Left ventricle myocardium superior (tissue), 1 donor: Measurements from ENCODE around the gene CCDC144A. TPM values are rescaled to one million over a fixed set of nuclear protein-coding genes. Genes with fewer than 3 reads are reported as not detected.
"Not testable (repeated sequence)": the region's sequence is repeated elsewhere in the genome, so short reads cannot be mapped to it uniquely, and the experiment has no call there.

Experiments used
- ATAC-seq: fragments of 200-7000 bp; cut with Tn5 transposase; one replicate; pipeline ENCODE4 v1.9.1; 2020; ENCODE audit warnings: mild to moderate bottlenecking, moderate library complexity
- DNase-seq: peaks from one replicate; pipeline ENCODE4 v3.0.0-alpha.2; 2020
- intact Hi-C: fragments of 100-400 bp; cut with micrococcal nuclease; formaldehyde crosslinking; loops from one replicate; pipeline ENCODE4 v1.11.0; 2022
- total RNA-seq: library from RNA; stranded (reverse); fragmentation: NEBNext Ultra II Directional; extraction: Animal tissue kit (Norgen Biotek cat#: 25700); gene quantifications from one replicate; pipeline ENCODE4 v1.2.1, GENCODE V29; 2021
- donor health status: DM: no; HTN: yes; CAD: no; lungs with severe emphysema.

CCDC144A gene
- total RNA-seq, 1 donor from 2014 or later, result 1.9 TPM

DNA sequence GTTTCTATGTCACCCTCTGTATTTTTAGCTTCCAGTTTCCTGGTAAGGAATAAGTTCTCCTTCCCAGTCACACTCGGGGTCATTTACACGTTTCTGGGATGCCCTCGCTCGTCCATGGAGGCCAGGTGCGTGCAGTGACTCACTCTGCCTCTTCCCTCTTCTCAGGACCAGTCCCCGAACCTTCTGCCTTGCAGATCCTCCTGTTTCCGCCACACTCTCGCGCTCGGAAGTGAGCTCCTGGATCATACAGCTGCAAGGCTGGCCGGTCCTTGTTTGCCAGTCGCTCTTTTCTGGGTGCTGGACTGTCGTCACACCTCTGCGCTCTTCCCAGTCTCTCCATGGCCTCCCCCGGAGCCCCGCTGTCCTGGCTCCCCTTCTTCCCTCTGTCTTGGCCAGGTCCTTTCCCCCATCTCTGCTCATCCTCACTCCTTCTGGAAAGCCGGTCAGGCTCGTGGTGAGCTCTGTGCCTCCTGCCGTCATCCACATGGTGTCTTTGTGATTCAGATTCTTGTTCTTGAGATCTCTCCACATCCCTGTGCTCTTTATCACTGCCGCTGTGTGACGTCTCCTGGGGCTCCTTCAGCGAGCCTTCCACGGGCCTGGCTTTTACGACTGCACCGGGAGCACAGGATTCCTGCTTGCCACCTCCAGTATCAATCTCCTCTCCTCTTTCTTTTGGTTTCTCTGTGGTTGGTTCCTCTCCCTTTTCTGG is 55.6 kb downstream of the CCDC144A start:
- DNase-seq, intact Hi-C loops, ATAC-seq: not testable (repeated sequence)

DNA sequence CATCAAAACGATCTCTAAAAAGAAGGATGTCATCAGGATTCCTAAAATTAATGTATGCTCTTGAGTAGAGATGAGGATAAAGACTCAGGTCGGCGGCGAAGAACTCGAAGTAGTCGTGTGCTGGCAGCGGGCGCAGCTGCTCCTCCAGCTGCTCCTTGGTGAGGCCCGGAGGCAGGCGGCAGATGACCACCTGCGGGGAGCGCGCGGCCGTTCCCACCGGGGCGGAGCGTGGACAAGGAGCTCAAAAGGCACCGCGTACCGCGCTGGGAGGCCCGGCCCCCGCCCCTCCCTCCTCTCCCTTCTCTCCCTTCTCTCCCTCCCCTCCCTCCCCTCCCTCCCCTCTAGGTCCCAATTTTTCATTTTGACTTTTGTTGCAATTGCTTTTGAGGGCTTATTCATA is 56.5 kb downstream of the CCDC144A start:
- intact Hi-C loops, DNase-seq: not testable (repeated sequence)
- peak; percentile 54 for ATAC-seq

DNA sequence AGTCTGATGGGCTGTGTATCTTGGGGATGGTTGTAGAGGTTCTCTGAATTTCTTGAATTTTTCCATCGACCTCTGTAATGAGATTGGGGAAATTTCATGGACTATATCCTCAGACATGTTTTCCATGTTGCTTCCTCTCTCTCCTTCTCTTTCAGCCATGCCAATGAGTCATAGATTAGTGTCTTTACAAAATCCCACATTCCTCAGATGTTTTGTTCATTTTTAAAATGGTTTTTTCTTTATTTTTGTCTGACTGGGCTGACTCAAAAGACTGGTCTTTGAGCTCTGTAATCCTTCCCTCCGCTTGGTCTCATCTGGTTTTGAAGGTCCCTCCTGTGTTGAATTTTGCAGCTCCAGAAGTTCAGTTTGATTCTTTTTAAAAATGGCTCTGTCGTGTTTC is 60.5 kb downstream of the CCDC144A start:
- DNase-seq, ATAC-seq, intact Hi-C loops: not testable (repeated sequence)

DNA sequence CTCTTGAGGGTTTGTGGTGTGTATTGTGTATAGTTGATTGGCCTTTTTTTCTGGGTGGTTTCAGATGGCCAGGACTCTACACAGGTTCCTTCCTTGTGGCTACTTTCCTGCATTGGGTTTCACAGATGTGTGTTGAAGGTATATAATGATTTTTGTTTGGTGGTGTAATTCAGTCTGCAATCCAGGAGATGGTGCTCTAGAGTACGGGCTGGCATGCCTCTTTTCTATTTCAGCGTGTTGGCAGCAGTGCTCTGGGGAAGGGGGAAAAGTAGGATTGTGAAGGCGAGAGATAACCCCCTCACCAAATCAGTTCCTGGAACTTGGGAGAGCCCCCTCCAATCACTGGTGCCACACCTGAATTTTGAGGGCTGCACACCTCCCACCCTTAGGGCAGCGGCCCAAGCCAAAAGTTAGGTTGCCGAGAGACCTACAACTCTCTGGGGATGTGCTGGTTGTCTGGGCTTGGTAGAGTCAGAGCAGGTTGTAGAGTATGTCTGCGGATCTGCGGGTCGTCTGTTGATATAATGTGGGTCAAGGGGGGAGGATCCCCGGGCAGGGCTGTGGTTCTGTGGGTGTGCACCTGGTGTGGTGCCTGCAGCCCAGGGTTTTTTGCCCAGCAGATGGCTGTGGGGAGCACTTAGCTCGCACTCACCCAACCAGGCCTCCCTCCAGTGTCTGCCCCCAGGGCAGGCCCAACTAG is 61.3 kb downstream of the CCDC144A start:
- intact Hi-C loops, DNase-seq: not testable (repeated sequence)
- peak; percentile 50 for ATAC-seq

DNA sequence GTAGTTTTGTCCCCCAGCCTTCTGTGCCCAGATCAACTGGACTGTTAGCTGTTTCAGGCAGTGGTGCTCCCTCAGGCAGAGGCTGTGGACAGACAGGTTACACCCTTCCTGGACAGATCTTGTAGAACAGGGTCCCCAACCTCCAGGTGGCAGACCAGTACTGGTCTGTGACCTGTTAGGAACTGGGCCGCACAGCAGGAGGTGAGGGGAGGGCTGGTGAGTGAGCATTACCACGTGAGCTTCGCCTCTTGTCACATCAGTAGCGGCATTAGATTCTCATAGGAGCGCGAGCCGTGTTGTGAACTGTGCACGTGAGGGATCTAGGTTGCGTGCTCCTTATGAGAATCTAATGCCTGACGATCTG is 61.9 kb downstream of the CCDC144A start:
- ATAC-seq, intact Hi-C loops, DNase-seq: not testable (repeated sequence)

DNA sequence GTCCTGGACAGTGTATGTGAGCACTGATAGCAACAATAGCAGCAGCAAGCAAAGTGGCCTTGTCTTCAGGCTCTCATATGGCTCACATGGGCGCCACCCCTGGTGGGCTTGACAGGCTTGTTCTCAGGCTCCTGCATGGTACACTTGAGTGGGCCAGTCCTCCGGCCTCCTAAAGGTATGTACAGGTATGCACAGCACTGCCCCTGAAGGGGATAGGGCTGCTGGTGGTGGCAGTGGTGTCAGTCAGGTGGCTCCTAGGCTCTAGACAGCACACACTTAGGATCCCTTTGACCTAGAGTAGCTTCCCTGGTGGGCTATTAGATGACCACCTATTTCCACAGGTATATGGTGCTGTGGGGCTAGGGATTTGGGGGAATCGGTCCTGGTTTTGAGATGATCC is 67.5 kb downstream of the CCDC144A start:
- ATAC-seq, intact Hi-C loops, DNase-seq: not testable (repeated sequence)

DNA sequence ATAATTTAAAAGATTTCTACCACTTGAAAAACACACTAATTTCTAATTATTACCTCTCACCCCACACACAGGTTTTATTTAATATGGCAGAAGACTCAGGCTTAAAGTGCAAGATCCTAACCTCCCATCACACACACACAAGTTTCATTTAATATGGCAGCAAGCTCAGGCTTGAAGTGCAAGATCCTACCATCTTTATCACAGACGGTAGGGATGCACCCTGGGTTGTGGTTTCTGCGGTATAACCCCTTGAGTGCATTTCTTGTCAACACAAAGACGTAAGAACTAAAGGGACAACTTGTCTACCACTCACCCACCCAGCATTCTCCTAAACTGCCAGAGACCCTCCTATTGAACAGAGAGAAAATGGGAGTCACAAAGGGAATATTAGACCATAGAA is 68.1 kb downstream of the CCDC144A start:
- DNase-seq, ATAC-seq, intact Hi-C loops: not testable (repeated sequence)

DNA sequence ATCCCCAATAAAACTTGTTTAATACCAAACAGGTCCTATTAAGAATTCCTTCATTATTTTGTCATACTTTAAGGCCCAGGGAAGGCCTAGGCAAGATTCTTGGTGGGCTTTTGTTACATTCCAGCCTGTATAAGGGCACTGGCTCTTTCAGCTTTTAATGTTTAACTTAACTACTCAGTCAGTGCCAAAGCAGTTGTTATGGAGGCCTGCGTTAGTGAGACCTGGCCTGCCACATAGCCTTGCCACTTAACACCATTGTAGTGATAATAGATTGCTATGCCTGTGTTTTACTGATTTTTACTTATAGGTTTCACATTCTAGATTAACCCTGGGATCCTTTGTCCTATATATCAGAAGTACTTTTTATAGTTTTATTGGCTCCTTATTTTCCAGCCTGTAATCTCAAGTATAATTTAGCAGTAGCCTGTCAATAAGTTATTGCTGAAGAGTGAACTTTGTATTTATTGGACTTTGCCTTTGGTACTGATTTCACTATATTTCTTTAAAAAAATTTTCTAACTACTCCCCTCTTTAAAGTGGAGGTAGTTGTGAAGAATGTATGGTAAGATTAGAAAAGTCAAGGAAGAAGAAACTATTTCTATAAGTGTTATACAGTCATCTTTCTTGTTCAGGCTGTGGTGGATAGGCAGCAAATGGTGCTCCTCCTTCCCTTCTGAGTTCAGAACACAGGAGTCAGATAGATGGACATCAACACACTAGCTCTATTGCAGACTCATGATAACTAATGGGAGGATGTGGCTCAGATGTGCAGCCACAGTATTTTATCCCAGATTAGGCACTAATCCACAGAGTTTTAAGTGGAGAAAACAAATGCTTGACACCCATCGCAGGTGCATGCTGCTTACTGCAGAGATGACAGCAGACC is 78.5 kb downstream of the CCDC144A start:
- ATAC-seq, intact Hi-C loops, DNase-seq: not testable (repeated sequence)

DNA sequence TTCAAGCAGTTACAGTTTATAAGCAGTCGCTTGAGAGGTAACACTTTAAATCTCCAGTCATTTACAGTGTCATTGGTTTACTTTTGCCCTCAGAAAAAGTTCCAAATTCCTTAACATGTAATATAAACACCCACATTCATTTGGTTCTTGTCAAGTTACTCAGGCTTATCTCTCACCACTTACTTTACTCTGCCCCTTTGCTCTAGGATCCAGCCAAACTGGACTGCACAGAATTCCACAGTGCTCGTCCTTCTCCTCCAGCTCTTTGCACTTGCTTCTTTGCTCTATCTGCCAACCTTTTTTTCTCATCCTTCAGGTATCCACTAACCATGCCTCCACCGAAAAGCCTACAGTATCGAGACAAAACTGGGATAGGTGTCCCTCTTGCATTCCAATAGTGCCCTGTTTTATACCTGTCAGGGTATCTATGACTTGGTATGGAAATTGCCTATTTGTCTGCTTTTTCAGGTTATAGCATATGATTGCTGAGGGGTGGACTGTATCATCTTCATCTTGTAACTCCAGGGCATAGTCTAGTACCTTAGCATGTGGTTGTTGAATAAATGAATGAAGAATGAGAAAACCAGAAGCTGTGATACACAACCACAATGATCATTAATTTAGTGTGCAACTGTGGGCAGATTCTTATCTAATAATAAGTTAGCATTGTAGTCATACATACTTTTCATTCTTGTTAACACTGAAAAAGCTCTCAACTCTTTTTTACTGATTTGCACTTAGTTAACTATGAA is 82.5 kb downstream of the CCDC144A start:
- DNase-seq, ATAC-seq, intact Hi-C loops: not testable (repeated sequence)

DNA sequence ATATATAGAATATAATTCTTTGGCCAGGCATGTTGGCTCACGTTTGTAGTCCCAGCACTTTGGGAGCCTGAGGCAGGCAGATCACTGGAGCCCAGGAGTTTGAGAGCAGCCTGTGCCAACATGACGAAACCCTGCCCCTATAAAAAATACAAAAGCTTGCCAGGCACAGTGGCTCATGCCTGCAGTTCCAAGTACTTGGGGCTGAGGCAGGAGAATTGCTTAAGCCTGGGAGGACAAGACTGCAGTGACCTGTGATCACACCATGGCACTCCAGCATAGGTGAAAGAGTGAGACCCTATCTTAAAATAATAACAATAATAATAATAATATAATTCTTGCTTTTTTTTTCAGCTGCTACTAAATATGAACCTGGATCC is 83.1 kb downstream of the CCDC144A start:
- peak; percentile 83 for ATAC-seq
- intact Hi-C loops, DNase-seq: not testable (repeated sequence)

DNA sequence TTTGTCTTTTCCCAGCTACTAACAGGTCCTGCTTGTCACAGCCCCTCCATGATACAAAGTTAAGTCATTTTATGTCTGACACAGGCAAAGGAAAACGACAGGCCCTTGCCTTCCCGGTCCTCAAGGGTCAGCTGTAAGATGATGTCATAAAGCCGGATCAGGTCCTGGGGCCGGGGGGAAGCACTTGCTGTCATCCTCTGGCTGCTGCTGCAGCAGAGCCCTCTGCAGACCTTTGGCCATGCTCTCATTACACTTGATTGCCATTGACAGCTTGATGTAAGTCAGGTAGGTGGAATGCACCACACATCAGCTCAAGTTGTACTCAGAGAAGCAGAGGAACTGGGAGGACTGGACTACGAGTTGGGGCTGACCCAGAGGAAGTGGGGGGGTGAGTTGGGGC is 97.8 kb downstream of the CCDC144A start:
- DNase-seq, ATAC-seq, intact Hi-C loops: not testable (repeated sequence)

DNA sequence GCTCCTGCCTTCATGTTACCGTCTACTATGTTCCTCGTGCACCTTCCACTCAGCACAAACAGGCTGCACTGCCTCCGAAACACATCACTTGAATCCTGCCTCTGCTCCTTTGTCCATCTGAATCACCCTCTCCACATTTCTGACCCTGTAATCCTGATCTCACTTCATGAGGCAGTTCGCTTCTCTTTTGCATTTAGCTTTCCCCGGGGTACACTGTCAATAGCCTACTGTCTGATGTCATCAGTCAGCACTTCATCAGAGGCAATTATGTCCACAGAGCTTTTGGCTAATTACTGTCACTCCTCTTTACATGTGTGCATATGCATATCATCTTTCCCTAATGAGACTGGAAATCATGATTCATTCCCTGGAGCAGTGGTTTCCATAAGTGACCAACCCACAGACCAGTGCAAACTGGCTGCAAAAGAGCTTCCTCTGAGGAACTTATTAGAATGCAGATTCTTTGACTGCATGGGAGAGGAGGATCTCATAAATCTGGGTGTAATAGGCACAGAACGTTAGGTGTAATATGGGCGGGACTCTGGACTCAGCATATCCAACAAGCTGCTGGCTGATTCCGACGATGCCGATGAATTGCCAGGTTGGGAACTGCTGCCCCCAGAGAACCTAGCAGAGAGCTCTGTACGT is 99.0 kb downstream of the CCDC144A start:
- ATAC-seq, DNase-seq, intact Hi-C loops: not testable (repeated sequence)

DNA sequence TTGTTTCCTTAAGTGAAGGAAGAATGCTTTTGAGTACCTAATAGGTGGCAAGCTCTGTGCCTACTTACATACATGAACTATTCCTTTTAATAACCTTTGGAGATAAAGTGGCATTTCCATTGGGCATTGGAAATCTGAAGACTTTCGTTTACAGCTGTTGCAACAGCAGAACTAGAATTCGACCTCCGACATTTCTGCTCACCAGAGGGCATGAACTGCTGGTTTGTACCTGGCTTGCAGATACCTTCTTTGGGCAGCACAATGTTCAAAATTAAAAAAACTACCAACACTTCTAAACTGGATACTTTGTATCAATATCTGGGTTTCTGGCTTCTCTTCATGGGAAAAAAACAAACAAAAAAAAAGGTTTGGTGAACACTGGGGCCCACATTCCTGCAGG is 99.6 kb downstream of the CCDC144A start:
- intact Hi-C loops, DNase-seq, ATAC-seq: not testable (repeated sequence)

DNA sequence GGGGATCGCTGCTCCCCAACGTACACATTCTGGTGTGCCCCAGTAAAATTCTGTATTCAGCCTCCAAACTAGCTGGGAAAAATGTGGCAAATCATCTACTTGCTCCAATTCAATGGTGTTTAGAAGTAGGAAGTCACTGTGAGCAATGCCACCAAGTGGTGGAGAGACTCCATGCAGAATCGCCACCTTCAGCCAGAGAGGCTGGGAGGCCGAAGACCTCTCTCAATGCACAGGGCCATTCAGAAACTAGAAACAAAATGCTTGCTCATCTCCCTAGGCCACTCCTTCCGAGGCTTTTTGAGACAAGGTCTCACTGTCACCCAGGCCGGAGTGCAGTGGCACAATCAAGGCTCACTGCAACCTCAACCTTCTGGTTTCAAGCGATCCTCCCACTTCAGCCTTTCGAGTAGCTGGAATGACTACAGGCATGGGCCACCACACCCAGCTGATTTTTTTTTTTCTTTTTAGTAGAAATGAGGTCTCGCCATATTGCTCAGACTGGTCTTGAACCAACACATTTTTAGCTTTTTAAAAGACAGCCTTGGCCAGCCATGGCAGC is 100.4 kb downstream of the CCDC144A start:
- ATAC-seq, DNase-seq, intact Hi-C loops: not testable (repeated sequence)

DNA sequence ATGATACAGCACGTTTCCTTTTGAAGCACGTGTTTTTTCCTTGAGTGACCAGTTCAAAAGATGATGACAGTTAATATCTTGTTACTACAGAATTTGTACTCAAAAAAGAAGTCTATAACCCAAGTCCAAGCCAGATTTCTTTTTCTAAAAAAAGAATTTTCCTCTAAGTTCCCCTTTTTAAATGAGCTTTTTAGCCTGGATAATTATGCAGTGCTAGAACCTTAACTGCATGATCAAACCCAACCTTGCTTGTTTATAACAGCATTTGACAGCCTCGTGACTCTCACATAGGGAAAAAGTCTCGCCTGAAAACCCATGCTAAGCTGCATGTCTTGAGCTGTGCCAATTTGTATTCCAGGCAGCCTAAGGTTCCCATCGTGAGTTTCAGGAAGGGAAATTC is 104.2 kb downstream of the CCDC144A start:
- DNase-seq, intact Hi-C loops, ATAC-seq: not testable (repeated sequence)

DNA sequence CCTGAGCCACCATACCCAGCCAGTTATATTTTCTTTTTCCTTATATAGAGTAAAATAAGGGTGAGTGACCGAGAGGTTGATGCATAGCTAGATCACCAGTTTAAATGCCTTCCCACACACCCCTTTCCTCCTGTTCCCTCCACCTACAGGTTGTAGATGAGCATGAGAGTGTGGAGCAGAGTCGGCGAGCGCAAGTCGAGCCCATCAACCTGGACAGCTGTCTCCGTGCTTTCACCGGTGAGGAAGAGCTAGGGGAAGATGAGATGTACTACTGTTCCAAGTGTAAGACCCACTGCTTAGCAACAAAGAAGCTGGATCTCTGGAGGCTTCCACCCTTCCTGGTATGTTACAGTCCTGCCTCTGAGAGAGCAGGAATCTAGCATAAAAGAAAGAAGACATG is 105.9 kb downstream of the CCDC144A start:
- DNase-seq, intact Hi-C loops, ATAC-seq: not testable (repeated sequence)

DNA sequence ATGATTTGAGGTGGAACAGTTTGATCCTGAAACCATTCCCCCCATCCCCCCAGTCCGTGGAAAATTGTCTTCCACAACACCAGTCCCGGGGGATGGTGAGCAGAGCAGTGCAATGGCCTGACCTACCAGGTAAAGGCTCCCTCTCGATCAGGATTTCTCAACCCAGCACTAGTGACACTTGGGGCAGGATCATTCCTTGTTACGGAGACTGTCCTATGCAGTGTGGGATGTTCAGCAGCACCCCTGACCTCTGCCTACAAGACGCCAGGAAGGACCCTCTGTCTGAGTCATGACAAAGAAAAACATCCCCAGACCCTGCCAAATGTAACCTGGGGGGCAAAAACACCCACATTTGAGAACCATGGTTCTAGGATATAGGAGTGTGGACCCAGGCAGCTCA is 114.8 kb downstream of the CCDC144A start:
- intact Hi-C loops, DNase-seq, ATAC-seq: not testable (repeated sequence)

DNA sequence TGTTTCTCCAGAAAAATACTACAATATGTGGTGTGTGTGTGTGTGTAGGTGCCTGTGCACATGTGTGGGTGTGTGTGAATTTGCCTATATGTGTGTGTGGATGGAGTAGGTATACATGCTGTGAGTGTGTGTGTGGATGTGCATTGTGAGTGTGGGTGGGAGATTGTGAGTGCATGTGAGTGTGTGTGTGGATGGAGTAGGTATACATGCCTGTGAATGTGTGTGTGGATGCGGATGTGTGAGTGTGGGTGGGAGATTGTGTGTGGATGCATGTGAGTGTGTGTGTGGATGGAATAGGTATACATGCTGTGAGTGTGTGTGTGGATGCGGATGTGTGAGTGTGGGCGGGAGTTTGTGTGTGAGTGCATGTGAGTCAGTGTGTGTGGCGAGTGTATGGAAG is 116.6 kb downstream of the CCDC144A start:
- DNase-seq, intact Hi-C loops, ATAC-seq: not testable (repeated sequence)
